OCI-LY7 (cell line): Measurements from ENCODE around the gene HOXA10. TPM values are rescaled to one million over a fixed set of nuclear protein-coding genes. Genes with fewer than 3 reads are reported as not detected.
A peak's percentile ranks its signal among the peaks of the same experiment; 100 is the strongest.

Experiments used
- BruUV-seq: library from RNA; stranded (reverse); fragments of 400-500 nt; replicated peaks from 2 replicates; lab custom pipeline; 2021; lab: Mats Ljungman, UMichigan
- CTCF ChIA-PET: fragments of 300-600 bp; sonication (Branson Sonifier 250); formaldehyde crosslinking; loops from one replicate; lab custom pipeline; 2022; ENCODE audit warnings: antibody characterized with exemption; ENCODE audit not compliant: unreplicated experiment; lab: Charles Lee
- POLR2A ChIA-PET: fragments of 300-600 bp; sonication (Branson Sonifier 250); formaldehyde crosslinking; loops from one replicate; lab custom pipeline; 2022; ENCODE audit warnings: antibody characterized with exemption; lab: Charles Lee
- DNase-seq: peaks from one replicate; pipeline ENCODE4 v3.0.0-alpha.2; 2015; ENCODE audit warnings: low spot score
- H2AFZ ChIP-seq: fragments of 200-600 bp; sonication (generic), shearing (Covaris generic); 2 replicates; pipeline ENCODE4 v1.6.1; 2014; ENCODE audit warnings: mild to moderate bottlenecking, antibody characterized with exemption, low read length, moderate library complexity
- H3K27ac ChIP-seq: fragments of 200-600 bp; sonication (generic); 2 replicates; pipeline ENCODE4 v1.5.1; 2014; ENCODE audit warnings: mixed run types, low read depth, mild to moderate bottlenecking, moderate library complexity, low read length, inconsistent platforms; ENCODE audit not compliant: poor library complexity, severe bottlenecking
- H3K36me3 ChIP-seq: fragments of 200-600 bp; sonication (generic); 2 replicates; pipeline ENCODE4 v1.6.1; 2014; ENCODE audit warnings: mild to moderate bottlenecking, antibody characterized with exemption, low read length, moderate library complexity, mixed read lengths; ENCODE audit not compliant: insufficient read depth
- H3K4me1 ChIP-seq: fragments of 200-600 bp; sonication (generic); 2 replicates; pipeline ENCODE4 v1.5.1; 2014; ENCODE audit warnings: mild to moderate bottlenecking, low read length; ENCODE audit not compliant: insufficient read depth, poor library complexity, severe bottlenecking
- H3K4me2 ChIP-seq: fragments of 200-600 bp; sonication (generic); 2 replicates; pipeline ENCODE4 v1.6.1; 2014; ENCODE audit warnings: mild to moderate bottlenecking, low read length
- H3K4me3 ChIP-seq: fragments of 200-600 bp; sonication (generic); 2 replicates; pipeline ENCODE4 v1.5.1; 2014; ENCODE audit warnings: mild to moderate bottlenecking, low read depth, low read length; ENCODE audit not compliant: poor library complexity, severe bottlenecking
- H3K79me2 ChIP-seq: fragments of 200-600 bp; sonication (generic); 2 replicates; pipeline ENCODE4 v1.6.1; 2016; ENCODE audit warnings: low read depth, mild to moderate bottlenecking, low read length, moderate library complexity, mixed read lengths; ENCODE audit not compliant: insufficient read depth
- H3K9me2 ChIP-seq: fragments of 200-600 bp; sonication (generic); 2 replicates; pipeline ENCODE4 v1.6.1; 2016; ENCODE audit warnings: mild to moderate bottlenecking, low read length, mixed read lengths; ENCODE audit not compliant: insufficient read depth
- H3K9me3 ChIP-seq: fragments of 200-600 bp; sonication (generic); 2 replicates; pipeline ENCODE4 v1.6.1; 2014; ENCODE audit warnings: mild to moderate bottlenecking, mixed run types, low read length, mixed read lengths
- H4K20me1 ChIP-seq: fragments of 200-600 bp; sonication (generic); 2 replicates; pipeline ENCODE4 v1.6.1; 2014; ENCODE audit warnings: mild to moderate bottlenecking, antibody characterized with exemption, low read length, moderate library complexity, mixed read lengths; ENCODE audit not compliant: insufficient read depth
- EZH2phosphoT487 ChIP-seq: fragments of 200-600 bp; sonication (generic); IDR thresholded peaks from 2 replicates; pipeline ENCODE4 v1.6.1; 2018; ENCODE audit warnings: low read depth, borderline replicate concordance, mild to moderate bottlenecking, mixed run types, antibody characterized with exemption, low read length, moderate library complexity, mixed read lengths
- intact Hi-C: fragments of 100-400 bp; cut with micrococcal nuclease; formaldehyde crosslinking; loops from one replicate; pipeline ENCODE4 v1.10.0; 2022; ENCODE audit not compliant: unreplicated experiment
- total RNA-seq, 2 experiments: library from RNA; depleted of rRNA in 1 of 2; stranded (reverse); fragments of >200 nt in 1 of 2; shearing (Covaris generic) in 1 of 2; gene quantifications; 2 replicates each; pipeline ENCODE4 v1.2.3, GENCODE V29; 2014 to 2022
- TF ChIP-seq, protein P1 (sequence below): fragments of 200-600 bp; sonication (generic); conservative IDR thresholded peaks from 2 replicates; pipeline ENCODE4 v1.5.1; 2014; ENCODE audit warnings: mild to moderate bottlenecking, antibody characterized with exemption, low read length, moderate library complexity, mixed read lengths

Gene HOXA10
- total RNA-seq, 2 experiments from 2014 or later, result not detected

DNA sequence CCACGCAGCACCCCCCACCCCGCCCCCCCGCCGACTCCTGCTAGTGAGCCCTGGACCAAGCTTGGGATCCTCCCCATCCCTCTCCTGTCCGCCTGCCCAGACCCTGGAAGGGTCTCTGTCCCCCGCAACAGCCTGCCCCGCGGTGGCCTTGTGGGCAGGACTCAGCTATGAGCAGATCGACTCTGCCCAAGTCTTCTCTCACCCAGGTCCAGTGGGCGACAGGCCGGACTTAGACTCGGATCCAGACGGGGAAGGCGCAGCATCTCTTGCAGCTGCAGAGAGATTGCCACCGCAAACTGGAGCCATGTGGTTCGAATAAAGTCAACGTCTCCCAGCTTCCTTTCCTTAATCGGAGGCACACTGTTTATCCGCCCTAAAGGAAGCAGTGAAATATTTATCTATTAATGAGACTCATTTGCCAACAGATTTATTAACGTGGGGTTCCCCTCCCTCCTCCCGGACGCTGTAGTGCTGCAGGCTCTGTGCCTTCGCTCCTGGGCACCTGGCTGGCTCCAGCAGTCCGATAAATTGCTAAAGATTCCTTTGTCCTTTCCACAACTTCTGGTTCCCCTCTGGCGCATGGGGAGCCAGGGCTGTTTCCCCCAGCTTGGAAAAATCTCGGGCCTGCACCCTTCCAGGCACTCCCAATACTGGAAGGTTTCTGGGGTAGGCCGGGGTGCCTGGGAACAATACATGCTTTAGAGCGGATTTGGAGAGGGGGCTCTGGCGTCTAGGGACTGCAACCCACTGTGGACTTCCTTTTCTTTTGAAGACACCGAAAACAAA lies 17.0 kb downstream of the HOXA10 start:
- H3K79me2 ChIP-seq, result no peaks in the 10 kb centered on the region
- no peaks in the 10 kb centered on the region for H3K9me3 ChIP-seq
- peaks cover 30% of the 10 kb centered on the region for H3K4me1 ChIP-seq
- H2AFZ ChIP-seq, result peak overlapping the region; percentile 99; the same call in 1 of the 2 replicates
- TF ChIP-seq, protein P1, sequence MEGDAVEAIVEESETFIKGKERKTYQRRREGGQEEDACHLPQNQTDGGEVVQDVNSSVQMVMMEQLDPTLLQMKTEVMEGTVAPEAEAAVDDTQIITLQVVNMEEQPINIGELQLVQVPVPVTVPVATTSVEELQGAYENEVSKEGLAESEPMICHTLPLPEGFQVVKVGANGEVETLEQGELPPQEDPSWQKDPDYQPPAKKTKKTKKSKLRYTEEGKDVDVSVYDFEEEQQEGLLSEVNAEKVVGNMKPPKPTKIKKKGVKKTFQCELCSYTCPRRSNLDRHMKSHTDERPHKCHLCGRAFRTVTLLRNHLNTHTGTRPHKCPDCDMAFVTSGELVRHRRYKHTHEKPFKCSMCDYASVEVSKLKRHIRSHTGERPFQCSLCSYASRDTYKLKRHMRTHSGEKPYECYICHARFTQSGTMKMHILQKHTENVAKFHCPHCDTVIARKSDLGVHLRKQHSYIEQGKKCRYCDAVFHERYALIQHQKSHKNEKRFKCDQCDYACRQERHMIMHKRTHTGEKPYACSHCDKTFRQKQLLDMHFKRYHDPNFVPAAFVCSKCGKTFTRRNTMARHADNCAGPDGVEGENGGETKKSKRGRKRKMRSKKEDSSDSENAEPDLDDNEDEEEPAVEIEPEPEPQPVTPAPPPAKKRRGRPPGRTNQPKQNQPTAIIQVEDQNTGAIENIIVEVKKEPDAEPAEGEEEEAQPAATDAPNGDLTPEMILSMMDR, result no peak
- TF ChIP-seq EZH2phosphoT487, result no peak
- ChIA-PET CTCF (no interaction called here), POLR2A (no interaction called here)
- DNase-seq, result no peak
- no peak overlapping the region for H3K4me3 ChIP-seq
- intact Hi-C loops, result loop anchor here (10.0 kb wide), 1 partner anchor 1262 kb away; no protein-coding TSS in a partner anchor
- H3K36me3 ChIP-seq, result no peaks in the 10 kb centered on the region
- no peak overlapping the region for H3K27ac ChIP-seq
- BruUV-seq, result no TSS peak
- H4K20me1 ChIP-seq, result no peaks in the 10 kb centered on the region
- H3K9me2 ChIP-seq, result no peaks in the 10 kb centered on the region
- 0 out of 2 replicates have a peak overlapping the region, but pooled peaks have one; percentile 84 for H3K4me2 ChIP-seq

DNA sequence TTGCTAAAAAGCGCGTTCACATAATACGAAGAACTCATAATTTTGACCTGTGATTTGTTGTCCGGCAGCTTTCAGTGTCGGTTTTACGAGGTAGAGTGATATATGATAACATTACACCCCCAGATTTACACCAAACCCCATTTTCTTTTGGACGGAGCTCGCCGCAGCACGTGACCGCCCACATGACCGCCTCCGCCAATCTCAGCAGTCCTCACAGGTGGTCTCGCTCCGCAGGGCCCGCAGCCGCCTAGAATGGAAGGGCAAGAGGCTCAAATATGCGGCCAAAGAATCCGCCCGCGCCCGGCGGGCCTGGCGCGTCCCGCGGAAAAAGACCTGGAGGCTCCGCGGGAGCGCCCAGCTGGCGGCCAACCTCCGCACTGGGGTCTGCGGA lies 17.6 kb downstream of the HOXA10 start, which contains the start of gene HOXA7:
Gene HOXA7, minus strand, starts transcription at position 168 of the 391 bp plus-strand sequence. Its CDS starts 130 bp downstream, at position 38.
- POLR2A ChIA-PET, result no interaction called here
- TF ChIP-seq, protein P1, result no peak
- TF ChIP-seq EZH2phosphoT487, result no peak
- Histone ChIP-seq H3K9me2 (no peaks in the 10 kb centered on the region), H3K9me3 (no peaks in the 10 kb centered on the region), H3K79me2 (no peaks in the 10 kb centered on the region), H3K36me3 (no peaks in the 10 kb centered on the region), H3K4me3 (peak within 1 kb of the TSS; percentile 69), H3K4me2 (peak within 1 kb of the TSS; percentile 84), H3K27ac (peak within 1 kb of the TSS; percentile 47), H4K20me1 (no peaks in the 10 kb centered on the region), H3K4me1 (peaks cover 35% of the 10 kb centered on the region), H2AFZ (peak within 1 kb of the TSS; percentile 99)
- CTCF ChIA-PET, result no interaction called here
- intact Hi-C loops, result loop anchor here (10.0 kb wide), 1 partner anchor 1262 kb away; no protein-coding TSS in a partner anchor
- peak; percentile 48 for DNase-seq
- no TSS peak for BruUV-seq
